ENCODE data around the gene KIF17.

KIF17 gene

GRCh38 chr1:20684050-20684620, 33.7 kb downstream of the KIF17 start:
- intact Hi-C loops (cut with DNase I; ENCODE audit: low total_unique reads), result no loop called here
- no peak for DNase-seq
- Histone ChIP-seq H3K9me3 (no peaks in the 10 kb centered on the region), H3K27ac (no peak overlapping the region), H3K4me3 (peak overlapping the region in 1 of 2 donors; percentile 34), H3K27me3 (no peaks in the 10 kb centered on the region), H3K4me1 (no peaks in the 10 kb centered on the region), H3K36me3 (no peaks in the 10 kb centered on the region)
- no peak for TF ChIP-seq CTCF (IDR thresholded peaks at IDR 0.05)

GRCh38 chr1:20683614-20684013, 34.2 kb downstream of the KIF17 start:
- Histone ChIP-seq H3K36me3 (no peaks in the 10 kb centered on the region), H3K9me3 (no peaks in the 10 kb centered on the region), H3K4me3 (no peak overlapping the region), H3K27ac (no peak overlapping the region), H3K4me1 (no peaks in the 10 kb centered on the region), H3K27me3 (no peaks in the 10 kb centered on the region)
- no peak for DNase-seq
- TF ChIP-seq CTCF (IDR thresholded peaks at IDR 0.05), result no peak
- intact Hi-C loops (cut with DNase I; ENCODE audit: low total_unique reads), result no loop called here

GRCh38 chr1:20682571-20683236, 35.1 kb downstream of the KIF17 start:
- no peak for TF ChIP-seq CTCF (IDR thresholded peaks at IDR 0.05)
- Histone ChIP-seq H3K4me1 (no peaks in the 10 kb centered on the region), H3K4me3 (no peak overlapping the region), H3K27me3 (no peaks in the 10 kb centered on the region), H3K36me3 (no peaks in the 10 kb centered on the region), H3K9me3 (no peaks in the 10 kb centered on the region), H3K27ac (no peak overlapping the region)
- peak in 1 of 2 donors; percentile 43 for DNase-seq
- intact Hi-C loops (cut with DNase I; ENCODE audit: low total_unique reads), result no loop called here

- Histone ChIP-seq H3K36me3 (no peaks in the 10 kb centered on the region), H3K27me3 (no peaks in the 10 kb centered on the region), H3K4me3 (no peak overlapping the region), H3K9me3 (no peaks in the 10 kb centered on the region), H3K4me1 (no peaks in the 10 kb centered on the region), H3K27ac (no peak overlapping the region)
- intact Hi-C loops (cut with DNase I; ENCODE audit: low total_unique reads), result no loop called here
- no peak for TF ChIP-seq CTCF (IDR thresholded peaks at IDR 0.05)
- DNase-seq, result no peak
These were observed 35.8 kb downstream of the KIF17 start for GRCh38 chr1:20681999-20682398.

GRCh38 chr1:20680269-20680668, 37.5 kb downstream of the KIF17 start:
- Histone ChIP-seq H3K9me3 (no peaks in the 10 kb centered on the region), H3K4me1 (no peaks in the 10 kb centered on the region), H3K27ac (no peak overlapping the region), H3K27me3 (no peaks in the 10 kb centered on the region), H3K36me3 (no peaks in the 10 kb centered on the region), H3K4me3 (no peak overlapping the region)
- no peak for DNase-seq
- TF ChIP-seq CTCF (IDR thresholded peaks at IDR 0.05), result no peak
- intact Hi-C loops (cut with DNase I; ENCODE audit: low total_unique reads), result no loop called here

Measured in tibial artery (tissue), 4 donors.